Activated CD4-positive, alpha-beta T cell treated with anti-CD3 and anti-CD28 coated beads for 1 hour (primary cell): ENCODE results near the gene KCNE5.
"Not testable (repeated sequence)": the region's sequence is repeated elsewhere in the genome, so short reads cannot be mapped to it uniquely, and the experiment has no call there.

Source experiments
- DNase-seq: peaks from one replicate; pipeline ENCODE4 v3.0.0-alpha.2; 2020

Gene KCNE5

GRCh38 chrX:109601486-109601885 is 23.5 kb downstream of the KCNE5 start:
- DNase-seq, result no peak

- DNase-seq, result no peak
Observed at GRCh38 chrX:109600237-109600651, 24.7 kb downstream of the KCNE5 start.

DNA sequence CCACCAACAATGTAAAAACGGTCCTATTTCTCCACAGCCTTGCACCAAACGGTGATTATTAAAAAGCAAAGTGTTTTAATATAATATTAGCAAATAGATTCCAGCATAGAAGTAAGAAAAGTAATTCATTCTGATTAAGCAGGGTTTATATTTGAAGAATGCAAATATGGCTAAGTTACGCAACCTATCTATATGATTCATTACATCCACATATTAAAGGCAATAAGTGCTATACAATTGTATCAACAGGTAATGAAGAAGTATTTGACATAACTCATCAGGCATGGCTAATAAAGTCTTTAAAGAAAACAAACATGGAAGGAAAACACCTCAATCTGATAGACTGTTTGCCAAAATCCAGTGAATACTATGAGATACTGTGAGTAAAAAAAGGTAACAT is 29.0 kb downstream of the KCNE5 start:
- DNase-seq, result no peak

DNA sequence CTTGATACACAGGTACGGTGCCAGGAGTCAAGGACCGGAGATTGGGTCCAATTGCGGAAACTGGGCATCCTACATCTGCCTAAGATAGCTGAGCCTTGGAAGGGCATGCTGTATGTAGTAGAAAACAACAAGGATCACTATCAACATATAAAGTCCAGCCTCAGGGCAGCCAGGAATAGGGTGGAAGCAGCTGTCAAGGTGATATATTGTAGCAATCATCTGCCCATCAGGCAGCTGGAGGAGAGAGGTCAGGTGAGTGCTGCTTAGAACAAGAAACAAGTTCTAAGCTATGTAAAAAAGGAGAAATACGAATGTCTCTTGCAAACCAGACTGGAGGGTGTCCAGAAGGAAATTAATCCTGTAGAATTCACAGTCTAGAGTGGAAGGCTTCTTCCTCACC is 34.8 kb downstream of the KCNE5 start:
- no peak for DNase-seq

GRCh38 chrX:109585488-109585887 is 39.5 kb downstream of the KCNE5 start:
- DNase-seq, result no peak

DNA sequence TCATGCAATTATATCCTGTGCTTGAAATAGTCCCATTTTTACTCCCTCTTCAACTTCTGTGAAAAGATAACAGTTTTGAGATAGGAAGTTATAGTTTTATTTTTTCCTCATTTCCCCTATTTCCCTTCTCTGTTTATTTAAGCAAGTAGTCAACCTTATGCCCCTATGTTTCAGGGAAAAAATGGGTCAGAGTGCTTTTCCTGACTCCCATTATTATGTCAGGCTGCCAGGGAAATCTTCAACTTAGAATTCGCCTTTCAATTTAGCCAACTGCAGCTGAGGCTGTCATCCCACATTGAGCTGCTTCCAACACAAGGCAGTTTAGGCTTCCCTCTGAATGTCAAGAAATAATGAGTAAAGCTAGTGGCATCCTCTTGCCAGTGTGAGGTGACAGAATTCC is 46.1 kb downstream of the KCNE5 start:
- DNase-seq, result no peak

- DNase-seq, result no peak
Observed at GRCh38 chrX:109577055-109577454, 47.9 kb downstream of the KCNE5 start.

DNA sequence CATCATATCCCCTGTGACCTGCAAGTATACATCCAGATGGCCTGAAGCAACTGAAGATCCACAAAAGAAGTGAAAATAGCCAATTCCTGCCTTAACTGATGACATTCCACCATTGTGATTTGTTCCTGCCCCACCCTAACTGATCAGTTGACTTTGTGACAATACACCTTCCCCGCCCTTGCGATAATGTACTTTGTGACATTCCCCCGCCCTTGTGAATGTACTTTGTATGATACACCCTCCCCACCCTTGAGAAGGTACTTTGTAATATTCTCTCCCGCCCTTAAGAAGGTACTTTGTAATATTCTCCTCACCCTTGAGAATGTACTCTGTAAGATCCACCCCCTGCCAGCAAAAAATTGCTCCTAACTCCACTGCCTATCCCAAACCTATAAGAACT is 48.9 kb downstream of the KCNE5 start:
- not testable (repeated sequence) for DNase-seq
